T1000 (cell line): ENCODE measurements around the gene VGLL4.
A peak's percentile ranks its signal among the peaks of the same experiment; 100 is the strongest.
"Not testable (repeated sequence)": the region's sequence is repeated elsewhere in the genome, so short reads cannot be mapped to it uniquely, and the experiment has no call there.

Experiments used
- DNase-seq: peaks from one replicate; lab custom pipeline; 2025; ENCODE audit warnings: mixed read lengths; lab: John Stamatoyannopoulos, UW

VGLL4 gene

DNA sequence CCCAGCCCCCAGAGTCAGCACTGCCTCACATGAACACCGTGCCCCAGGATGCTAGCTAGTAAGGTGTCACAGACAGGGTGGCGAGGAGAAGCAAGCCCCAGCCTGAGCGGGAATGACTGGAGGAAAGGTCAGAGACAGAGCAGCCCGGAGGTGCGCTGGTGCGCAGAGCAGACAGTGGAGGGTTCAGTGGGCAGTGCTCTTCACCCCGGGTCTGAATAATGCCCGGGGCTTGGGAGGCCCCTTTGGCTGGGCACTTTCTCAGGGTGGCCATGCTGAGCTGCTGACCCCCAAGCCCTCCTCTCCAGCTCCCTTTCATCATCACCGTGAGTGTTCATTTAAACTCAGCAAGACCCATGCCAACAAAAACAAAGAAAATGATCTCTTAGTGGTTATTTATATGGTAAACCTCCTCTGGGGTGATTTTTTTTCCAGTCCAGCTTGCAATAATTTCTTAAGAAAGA lies 110.8 kb downstream of the VGLL4 start:
- no peak for DNase-seq

DNA sequence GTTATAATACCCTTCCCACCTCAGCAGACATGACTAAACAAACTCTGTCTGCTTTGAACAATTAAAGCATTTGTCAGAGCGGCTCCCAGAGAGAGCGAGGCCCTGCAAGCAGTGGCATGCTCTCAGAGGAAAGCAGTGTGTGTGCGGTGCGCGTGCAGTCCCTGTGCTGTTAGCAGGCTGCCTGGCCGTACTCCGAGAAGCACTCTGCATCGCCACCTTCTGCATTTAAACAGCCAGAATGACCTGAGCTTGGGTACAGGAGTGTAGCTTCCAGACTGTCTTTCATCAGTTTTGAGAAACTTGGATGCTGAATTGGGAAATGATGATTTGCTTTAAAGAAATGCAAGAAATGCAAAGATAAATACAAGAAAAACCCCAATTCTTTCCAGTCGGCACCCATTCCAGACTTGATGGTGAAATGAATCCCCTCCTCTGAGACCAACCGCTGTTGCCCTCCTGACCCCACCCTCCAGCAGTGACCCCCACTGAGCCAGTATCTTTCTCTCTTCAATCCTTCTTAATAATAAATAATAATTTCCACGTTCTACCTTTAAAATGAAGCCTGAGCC lies 113.5 kb downstream of the VGLL4 start:
- peak; percentile 73 for DNase-seq

DNA sequence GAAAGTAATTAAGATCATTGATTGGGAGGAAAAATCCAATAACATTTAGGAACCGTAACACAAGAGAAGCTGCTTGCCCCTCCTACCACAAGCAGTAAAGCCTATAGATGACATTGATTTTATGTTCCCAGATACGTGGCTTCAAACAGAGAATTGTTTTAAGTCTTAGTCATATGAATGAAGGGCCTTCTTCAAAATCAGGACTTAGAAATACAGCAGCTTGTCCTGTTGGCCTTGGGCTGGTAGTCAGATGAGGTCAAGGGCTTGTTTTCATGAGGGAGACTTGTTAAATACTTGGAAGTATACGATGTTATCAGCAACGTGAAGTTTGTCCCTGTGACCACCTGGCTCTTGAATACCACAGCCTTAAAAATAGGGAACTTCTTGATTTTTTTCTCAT lies 114.4 kb downstream of the VGLL4 start:
- DNase-seq = no peak

DNA sequence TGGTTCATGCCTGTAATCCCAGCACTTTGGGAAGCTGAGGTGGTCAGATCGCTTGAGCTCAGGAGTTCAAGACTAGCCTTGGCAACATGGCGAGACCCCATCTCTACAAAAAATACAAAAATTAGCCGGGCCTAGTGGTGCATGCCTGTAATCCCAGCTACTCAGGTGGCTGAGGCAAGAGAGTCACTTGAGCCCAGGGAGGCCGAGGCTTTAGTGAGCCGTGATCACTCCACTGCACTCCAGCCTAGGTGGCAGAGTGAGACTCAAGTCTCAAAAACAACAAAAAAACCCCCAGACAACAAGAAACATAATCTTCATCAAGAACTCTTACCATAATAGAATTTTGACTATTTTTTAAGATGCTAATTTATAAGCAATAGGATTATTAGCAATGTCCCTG lies 117.6 kb downstream of the VGLL4 start:
- not testable (repeated sequence) for DNase-seq

DNA sequence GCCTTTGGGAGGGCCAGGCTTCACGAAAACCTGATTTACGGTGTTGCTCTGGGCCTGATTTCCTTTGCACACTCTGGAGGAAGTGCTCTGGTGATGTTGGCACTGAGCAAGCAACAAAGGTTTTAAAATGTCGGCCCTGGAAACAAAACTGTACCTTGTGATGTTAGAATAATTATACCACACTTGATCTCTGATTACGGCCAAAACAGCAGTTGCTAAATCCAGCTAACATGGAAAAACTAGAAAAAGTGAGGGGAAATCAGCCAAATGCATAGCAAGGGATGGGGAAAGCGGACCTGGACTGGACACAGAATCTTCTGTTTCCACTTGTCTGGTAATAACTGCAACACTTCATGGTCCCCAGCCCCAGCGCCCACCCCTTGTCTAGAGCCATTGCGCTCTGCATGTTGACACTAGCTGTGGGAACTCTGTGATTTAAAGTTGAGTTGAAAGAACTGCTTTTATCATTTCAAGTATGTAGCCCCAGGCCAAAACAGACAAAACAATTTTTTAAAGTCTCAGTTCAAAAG lies 120.1 kb downstream of the VGLL4 start:
- DNase-seq = no peak

DNA sequence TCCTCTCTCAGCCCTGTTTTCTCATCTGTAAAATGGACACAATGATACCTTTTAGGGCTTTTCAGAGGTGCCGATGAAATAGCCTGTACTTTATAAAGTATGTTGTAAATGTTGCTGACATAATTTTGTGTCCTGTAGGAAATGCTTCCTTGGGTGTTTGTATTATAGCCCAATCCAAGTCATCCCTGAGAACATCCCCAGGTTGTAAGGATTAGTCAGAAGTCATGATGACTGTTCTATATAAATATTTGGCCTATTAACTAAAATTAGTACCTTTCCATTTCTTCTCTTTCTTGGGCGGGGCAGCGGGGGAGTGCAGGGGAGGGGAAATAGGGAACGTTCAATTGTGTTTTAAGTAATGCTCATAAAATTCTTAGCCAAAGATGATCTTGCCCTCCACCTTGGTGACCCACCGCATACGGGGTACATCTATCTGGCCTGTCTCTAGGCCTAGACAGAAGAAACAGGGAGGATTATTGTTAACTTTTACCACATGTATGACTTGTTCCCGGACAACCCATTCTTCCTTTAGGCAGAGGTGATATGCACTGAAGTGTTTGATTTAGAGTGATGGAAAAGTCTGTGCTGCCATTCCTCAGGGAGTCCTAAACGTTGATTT lies 120.7 kb downstream of the VGLL4 start:
- DNase-seq = no peak

DNA sequence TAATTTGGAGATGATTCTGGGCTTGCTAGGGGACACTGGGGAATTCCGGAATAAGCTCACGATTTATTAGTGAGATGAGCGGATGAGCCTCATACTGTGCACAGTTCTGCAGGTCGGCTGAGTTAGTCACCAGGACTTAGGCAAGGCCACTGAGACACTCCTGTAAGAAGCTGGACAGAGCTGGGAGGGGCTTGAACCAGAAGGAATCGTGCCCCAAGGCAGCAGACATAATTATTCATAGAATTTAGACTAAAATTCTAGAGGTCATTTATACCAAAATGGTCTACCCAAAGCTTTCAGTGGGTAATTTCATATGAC lies 121.4 kb downstream of the VGLL4 start:
- DNase-seq = peak; percentile 54

DNA sequence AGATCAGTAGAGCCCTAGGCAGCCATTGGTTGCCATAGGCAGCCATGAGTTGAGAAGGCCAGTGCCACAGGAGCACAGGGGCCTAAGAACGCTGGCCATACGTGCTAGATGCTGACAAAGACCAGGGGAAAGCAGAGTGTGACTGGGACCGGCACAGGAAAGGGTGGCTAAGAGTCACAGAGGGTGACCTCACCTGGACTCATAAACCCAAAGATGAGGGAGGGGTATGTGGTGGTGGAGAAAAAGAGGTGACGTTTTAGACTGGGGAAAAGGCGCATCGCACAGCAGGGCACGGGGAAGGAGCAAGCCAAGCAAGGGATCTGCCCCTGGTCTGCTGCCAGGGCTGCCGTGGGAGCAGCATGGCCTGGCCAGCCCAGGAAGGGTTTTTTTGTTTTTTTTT lies 122.5 kb downstream of the VGLL4 start:
- DNase-seq = no peak

DNA sequence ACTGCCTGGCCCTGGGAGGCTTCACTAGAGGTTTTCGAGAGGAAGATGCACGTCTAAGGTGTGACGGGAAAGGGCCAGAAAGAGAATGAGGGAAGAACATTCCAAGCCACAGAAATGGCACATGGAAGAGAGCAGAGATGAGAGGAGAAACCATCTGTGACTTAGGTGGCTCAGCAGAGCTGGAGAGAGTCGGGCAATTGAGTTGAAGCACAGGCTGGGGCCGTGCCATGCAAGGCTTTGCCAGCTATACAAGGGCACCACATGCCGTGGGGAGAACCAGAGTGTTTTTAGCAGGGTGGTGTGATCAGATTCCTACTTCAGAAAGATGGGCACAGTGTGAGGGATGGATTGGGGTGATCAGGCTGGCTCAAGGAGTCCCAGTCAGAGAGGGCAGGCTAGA lies 126.1 kb downstream of the VGLL4 start:
- DNase-seq = no peak

DNA sequence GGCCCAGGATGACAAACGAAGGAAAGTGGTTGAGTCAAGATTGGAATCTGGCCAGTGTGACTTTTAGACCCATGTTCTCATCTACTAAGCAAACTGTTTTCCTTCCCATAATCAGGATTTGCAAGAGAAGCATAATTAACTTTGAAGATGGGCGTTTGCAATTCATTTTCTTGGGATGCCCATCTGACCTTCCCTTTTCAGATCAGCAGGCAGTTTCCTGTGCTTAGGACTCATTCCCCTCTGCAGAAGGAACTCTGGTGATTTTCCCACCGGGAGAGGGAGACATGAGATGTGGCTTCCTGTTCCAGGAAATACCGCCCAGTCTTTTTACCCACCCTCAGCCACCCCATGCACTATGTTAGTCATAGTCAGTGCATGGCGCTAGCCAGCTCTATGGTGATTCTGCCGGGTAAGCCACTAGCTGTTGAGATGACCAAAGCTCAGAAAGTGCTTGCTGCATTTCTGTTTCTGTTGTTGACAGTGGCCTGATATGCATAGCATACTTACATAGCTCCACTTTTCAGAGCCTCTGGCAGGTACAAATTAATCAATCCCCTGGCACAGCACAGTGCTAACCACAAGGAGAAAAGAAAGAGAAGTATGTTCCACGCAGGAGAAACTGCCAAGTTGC lies 129.4 kb downstream of the VGLL4 start:
- no peak for DNase-seq

DNA sequence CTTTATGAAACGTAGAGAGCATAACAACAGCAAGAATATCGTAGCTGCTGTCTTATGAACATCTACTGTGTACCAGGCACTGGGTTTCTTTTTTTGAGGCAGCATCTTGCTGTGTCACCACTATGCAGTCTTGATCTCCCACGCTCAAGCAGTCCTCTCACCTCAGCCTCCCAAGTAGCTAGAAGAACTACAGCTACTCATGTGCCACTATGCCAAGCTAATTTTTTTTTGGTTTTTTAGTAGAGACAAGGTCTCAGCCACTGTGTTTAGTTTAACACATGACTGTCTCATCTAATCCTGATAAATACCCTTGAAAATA lies 129.9 kb downstream of the VGLL4 start:
- no peak for DNase-seq

DNA sequence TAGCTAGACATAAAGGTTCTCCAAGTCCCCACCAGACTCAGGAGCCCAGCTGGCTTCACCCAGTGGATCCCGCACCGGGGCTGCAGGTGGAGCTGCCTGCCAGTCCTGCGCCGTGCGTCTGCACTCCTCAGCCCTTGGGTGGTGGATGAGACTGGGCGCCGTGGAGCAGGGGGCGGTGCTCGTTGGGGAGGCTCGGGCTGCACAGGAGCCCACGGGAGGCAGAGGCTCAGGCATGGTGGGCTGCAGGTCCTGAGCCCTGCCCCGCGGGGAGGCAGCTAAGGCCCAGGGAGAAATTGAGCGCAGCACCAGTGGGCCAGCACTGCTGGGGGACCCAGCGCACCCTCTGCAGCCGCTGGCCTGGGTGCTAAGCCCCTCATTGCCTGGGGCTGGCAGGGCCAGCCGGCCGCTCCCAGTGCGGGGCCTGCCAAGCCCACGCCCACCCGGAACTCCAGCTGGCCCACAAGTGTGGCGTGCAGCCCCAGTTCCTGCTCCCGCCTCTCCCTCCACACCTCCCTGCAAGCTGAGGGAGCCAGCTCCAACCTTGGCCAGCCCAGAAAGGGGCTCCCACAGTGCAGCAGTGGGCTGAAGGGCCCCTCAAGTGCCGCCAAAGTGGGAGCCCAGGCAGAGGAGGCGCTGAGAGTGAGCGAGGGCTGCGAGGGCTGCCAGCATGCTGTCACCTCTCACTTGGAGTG lies 130.4 kb downstream of the VGLL4 start:
- not testable (repeated sequence) for DNase-seq

DNA sequence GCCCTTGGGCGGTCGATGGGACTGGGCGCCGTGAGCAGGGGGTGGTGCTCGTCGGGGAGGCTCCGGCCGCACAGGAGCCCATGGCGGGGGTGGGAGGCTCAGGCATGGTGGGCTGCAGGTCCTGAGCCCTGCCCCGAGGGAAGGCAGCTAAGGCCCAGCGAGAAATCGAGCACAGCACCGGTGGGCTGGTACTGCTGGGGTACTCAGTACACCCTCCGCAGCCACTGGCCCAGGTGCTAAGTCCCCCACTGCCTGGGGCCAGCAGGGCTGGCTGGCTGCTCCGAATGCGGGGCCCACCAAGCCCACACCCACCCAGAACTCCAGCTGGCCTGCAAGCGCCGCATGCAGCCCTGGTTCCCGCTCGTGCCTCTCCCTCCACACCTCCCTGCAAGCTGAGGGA lies 132.1 kb downstream of the VGLL4 start:
- not testable (repeated sequence) for DNase-seq

DNA sequence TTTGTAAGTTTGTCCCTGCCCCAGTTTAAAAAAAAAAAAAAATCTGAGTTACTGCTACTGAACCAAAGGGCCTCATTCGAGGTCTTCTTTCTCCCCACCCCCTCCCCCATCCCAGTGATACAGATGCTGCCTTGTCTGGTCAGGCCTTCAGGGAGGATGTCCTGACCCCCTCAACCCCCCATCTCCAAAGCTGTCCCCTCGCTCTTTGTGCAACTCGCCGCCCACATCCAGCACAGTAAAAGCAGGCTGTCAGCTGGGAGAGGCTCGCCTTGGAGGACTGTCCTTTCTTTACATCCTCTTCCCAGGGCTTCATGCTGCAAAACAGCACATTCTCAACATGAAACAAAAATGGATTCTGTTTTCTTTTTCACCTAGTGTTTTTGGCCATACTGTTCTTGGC lies 133.4 kb downstream of the VGLL4 start:
- DNase-seq = no peak

DNA sequence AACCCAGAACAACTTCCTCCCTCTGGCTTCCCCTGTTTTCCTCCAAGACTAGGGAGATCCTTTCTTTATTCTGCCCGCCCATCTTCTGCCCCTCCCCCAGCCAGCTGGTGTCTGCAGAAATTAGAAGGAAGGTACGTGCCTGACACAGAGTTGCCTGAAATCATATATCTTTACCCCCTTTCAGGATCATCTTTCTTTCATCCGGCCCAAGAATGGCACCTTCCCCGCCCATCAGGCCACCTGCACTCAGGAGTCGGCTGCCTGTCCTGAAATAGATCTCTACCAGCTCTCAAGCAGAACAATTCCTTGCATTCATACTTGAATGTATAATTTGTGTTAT lies 133.7 kb downstream of the VGLL4 start:
- no peak for DNase-seq

DNA sequence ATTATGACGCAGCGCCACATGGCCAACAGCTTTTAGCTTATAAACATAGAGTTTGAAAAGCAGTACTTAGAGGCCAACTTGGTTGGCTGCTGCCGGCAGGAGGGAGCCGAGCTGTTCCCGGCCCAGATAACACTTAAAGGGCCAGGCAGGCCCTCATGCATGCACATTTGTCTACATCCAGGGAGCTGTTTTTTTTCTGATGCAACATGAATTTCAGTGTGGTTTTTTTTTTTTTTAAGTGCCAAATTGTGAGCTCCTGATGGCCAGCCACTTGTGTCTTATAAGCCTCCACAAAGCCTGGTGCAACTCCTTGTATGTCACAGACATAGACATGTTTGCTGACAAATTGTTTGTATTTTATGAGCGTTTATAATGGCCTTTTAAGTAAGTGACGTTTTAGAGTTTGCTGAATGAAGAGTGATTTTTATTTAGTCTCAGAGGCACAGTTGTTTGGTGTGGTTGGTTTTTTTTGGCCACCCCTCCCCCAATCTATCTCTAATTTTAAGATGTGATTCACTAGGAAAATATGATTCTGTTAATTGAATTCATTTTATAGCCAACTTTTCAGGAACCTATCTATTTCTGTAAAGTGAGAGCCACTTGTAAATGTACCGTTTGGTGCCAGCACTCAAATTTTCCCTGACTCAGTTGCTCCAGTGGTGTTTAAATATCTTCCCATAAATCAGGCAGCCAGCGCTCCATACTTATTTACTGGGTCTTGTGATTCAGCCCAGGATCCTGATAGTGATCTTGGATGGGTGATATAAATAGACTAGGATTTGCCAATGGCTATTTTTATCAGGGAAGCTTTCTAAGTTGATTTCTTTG lies 134.3 kb downstream of the VGLL4 start:
- peak; percentile 57 for DNase-seq

DNA sequence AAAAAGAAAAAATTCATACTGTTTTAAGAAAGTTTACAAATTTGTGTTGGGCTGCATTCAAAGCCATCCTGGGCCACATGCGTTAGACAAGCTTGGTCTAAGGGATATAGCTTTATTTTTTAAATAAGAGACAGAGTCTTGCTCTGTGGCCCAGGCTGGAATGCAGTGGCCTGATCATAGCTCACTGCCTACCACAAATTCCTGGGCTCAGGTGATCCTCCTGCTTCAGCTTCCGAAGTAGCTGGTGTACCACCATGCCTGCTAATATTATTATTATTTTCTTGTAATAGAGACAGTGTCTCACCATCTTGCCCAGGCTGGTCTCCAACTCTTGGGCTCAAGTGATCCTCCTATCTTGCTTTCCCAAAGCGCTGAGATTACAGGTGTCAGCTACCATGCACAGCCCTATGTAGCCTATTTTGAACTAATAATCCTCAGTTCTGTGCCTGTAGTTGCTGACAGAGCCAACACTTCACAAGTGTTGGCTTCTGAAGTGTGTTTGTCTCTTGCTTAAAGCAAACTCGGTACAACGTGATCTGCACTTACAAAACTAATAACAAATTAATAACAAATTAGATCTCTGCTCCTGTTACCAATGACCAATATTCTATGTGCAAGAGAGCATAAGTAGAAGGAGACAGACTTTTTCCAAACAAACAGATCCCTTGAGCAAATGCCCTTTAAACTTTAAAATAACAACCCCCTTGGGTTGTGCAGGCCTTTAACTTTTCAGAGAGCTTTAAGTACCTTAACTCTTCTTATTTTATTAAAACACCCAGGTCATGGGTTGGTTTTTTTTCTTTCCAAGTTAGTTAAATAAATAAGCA lies 135.2 kb downstream of the VGLL4 start:
- no peak for DNase-seq

DNA sequence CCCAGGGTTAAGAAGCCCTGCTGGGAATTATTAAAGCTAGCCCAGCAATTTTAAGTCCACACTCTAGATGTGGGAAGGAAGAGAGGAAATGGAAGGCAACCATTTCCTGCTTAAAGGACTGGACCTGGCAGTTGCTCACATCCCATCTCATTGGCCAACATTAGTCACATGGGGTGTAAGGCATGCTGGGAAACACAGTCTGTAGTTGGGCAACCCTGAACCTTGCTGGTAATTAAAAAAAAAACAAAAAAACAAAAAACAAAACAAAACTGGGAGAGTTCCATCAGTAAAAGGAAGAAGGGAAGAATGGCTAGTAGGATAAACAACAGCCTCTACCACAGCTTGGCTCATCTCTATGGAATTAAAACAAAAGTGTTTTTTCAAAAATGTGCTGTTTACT lies 136.0 kb downstream of the VGLL4 start:
- no peak for DNase-seq
